Measurements from ENCODE around the gene ARRDC1.
"Not testable (repeated sequence)": the region's sequence is repeated elsewhere in the genome, so short reads cannot be mapped to it uniquely, and the experiment has no call there.

ARRDC1 gene

DNA sequence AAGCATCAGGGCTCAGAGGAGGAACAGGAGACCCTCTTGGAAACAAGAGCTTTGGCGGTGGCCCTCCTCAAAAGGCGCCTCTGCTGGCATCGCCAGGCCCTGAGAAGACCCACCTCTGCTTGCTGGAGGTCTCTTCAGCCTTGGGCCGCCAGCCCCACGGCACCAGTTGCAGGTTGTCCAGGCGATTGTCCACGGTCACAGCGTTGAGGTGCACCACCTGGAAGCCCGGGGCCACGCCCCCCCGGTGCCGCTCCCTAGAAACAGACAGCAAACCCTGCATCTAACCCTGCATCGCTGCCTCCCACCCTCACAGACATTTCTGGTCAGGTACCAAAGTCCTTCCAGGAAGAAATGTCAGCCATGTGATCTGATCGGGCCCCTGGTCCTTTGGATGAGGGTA, 18.6 kb upstream of the ARRDC1 start:
- DNase-seq (ENCODE audit: low read depth): no peak

GRCh38 chr9:137588311-137588710, 17.2 kb upstream of the ARRDC1 start:
- DNase-seq (ENCODE audit: low read depth): no peak

- no peak for DNase-seq (ENCODE audit: low read depth)
Measured at GRCh38 chr9:137588891-137589290, 16.6 kb upstream of the ARRDC1 start.

DNA sequence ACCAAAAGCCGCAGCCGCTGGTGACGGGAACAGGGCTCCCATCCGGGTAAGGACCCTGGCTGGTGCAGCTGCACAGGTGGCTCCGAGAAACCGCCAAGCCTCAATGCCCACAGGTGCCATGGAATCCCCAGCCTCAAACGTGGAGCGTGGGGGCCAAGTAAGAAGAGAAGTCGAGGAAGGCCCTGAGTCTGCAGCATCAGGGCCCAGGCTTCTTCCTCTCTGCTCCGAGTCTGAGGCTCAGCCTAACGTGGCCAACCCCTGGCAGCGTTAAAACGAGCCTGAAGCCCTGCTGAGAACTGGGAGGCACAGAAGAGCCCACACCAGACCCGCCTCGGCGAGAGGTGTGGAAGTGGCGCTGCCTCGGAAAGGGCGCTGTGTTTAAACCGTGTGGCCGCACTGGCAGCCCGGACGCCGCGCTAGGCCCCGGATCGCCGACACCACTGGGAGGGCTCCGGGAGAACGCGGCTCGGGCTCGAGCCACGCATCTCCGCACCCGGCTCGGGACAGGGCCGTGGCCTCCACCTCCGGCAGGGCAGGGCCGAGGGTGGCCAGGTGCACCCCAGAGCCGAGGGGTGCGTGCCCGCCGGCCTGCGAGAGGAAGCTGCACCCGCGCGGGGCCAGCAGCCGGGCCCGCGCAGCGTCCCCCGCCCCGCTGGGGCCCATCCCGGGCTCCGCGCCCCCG, 15.9 kb upstream of the ARRDC1 start:
- no peak for DNase-seq (ENCODE audit: low read depth)

DNA sequence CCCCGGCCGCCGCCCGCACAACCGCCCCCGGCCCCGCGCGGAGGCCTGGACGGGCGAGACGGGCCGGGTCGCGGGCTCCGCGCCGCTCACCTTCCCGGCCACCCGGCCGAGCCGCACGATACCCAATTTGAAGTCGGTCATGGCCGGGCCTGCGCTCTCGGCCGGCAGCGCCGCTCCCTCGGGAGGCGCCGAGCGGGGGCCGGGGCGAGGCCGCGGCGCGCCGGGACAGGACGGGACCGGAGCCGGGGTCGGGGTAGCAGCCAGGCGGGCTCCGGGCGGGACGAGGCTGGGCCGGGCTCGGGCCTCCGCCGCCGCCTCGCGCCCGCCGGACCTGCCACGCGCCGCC, 15.4 kb upstream of the ARRDC1 start:
- no peak for DNase-seq (ENCODE audit: low read depth)

GRCh38 chr9:137590469-137591383, 14.8 kb upstream of the ARRDC1 start, which contains the start of gene ZMYND19:
Gene ZMYND19 (minus strand): TSS chr9:137590512. CDS start chr9:137590263, 249 bp downstream.
- DNase-seq (ENCODE audit: low read depth): peak; percentile 76

DNA sequence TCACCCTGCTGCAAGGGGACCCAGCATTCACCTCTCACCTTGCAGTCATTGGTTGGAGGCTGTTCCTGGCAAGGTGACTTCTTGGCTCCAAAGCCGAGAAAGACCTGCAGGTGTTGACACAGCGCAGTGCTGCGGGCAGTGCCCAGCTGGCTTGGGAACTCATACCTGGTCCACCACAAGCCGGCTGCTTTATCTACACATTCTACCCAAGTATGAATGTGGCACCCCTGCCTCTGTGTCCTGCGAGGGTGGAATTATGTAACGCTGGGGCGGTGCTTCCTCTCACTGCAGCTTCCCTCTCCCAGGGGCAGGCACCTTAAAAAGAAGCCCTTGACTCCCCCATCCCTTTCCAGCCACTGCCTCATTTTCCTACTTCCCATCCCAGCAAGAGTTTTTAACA, 12.7 kb upstream of the ARRDC1 start:
- DNase-seq (ENCODE audit: low read depth): no peak

- DNase-seq (ENCODE audit: low read depth): no peak
Measured at GRCh38 chr9:137593176-137593575, 12.3 kb upstream of the ARRDC1 start.

- not testable (repeated sequence) for DNase-seq (ENCODE audit: low read depth)
Measured at GRCh38 chr9:137596577-137596976, 8.9 kb upstream of the ARRDC1 start.

DNA sequence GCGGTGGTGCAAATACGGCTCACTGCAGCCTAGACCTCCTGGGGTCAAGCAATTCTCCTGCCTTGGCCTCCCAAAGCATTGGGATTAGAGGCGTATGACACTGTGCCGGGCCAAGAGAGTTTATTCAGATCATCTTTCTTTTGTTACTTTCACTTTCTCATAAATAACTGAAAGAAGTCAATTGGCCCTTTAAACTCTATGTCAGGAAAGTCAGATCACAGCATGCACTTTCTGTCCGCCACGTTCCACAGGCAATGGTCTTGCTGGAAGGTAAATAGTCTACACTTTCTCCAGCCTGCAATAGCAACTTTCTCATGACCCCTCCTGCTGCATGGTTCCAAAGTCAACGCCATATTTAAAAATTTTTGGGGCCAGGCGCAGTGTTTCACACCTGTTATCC, 6.5 kb upstream of the ARRDC1 start:
- DNase-seq (ENCODE audit: low read depth): no peak

DNA sequence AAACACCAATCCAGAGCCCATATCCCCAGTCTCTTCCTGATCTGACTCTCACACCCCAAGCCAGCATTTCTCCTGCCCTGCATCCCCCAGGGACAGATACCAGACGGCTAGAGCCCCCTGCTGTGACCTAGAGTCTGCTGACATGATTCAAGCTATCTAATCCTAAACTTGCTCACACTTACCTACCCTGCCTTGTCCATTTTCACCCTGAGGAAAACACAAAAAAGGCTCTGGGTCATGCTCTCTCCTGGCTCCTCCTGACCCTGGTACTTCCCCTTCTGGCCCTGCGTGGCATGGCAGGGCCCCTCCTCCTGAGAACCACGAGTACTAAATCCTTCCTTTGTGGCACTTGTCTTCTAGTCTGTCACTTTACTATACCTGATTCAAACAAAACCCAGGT, 2.8 kb upstream of the ARRDC1 start:
- no peak for DNase-seq (ENCODE audit: low read depth)

DNA sequence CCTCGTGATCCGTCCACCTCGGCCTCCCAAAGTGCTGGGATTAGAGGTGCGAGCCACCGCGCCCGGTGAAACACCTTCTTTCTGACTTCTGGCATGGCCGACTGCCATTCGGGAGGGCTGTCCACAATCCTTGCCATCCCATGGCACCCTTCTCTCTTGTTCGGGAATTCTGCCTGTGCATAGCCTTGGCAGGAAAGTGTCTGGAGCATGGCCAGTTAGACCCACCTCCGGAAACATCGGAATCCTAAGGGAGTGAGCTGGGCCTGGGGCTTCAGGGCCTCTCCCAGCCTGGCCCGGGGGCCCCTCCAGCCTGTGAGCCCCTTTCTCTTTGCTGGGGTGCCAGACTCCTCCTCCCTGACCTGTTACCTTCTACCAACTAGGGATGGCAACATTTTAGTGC, 1.6 kb upstream of the ARRDC1 start:
- DNase-seq (ENCODE audit: low read depth): no peak

GRCh38 chr9:137604345-137605086, 970 bp upstream of the ARRDC1 start:
- DNase-seq (ENCODE audit: low read depth): no peak

GRCh38 chr9:137606005-137606621, 627 bp downstream of the ARRDC1 start:
- DNase-seq (ENCODE audit: low read depth): no peak

GRCh38 chr9:137606734-137607138, 1.2 kb downstream of the ARRDC1 start:
- DNase-seq (ENCODE audit: low read depth): no peak

DNA sequence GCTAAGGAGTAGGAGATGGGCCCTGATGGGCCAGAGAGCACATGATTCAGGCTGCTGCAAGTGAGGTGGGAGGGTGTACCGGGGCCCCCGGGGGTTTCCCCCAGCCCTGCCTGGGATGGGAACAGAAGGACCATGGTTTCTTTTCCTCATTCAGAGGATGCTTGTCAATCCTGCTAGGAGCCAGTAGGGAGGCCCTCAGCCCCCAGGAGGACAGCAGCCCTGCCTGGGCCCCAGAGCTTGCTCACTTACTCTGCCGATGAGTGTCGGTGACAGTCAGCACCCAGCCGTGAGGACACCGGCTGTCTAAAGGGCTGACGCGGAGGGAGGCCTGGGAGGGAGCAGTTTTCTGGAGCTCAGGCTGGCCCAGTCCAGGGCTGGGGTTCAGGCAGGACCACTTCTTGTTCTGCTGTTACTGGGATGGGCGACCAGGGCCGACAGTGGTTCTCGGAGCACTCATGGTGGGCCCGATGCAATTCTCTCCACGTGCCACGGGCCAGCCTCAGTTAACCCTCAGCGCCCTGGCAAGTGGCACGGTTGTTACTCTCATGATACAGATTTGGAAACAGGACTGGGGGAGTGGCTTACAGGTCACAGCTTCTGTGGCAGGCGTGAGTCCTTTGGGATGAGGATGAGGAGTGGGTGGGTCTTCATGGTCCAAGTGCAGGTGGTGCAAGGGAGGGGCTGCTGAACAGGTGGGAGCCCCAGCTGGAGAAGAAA, 1.8 kb downstream of the ARRDC1 start:
- DNase-seq (ENCODE audit: low read depth): no peak

DNA sequence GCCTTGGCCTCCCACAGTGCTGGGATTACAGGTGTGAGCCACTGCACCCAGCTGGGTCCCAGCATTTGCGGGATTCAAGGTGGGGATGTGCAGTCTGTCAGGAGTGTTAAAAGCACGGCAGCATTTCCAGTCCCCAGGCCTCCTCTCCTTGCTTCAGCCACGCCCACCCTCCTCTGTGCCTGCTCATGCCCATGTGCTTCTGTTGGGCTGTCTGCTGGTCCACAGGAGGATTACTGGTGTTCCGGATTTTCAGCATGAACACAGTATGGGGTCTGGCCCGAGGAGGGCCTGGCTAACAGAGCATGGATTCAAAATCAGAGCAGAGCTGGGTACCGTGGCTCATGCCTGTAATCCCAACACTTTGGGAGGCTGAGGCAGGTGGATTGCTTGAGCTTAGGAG, 5.5 kb downstream of the ARRDC1 start:
- no peak for DNase-seq (ENCODE audit: low read depth)

DNA sequence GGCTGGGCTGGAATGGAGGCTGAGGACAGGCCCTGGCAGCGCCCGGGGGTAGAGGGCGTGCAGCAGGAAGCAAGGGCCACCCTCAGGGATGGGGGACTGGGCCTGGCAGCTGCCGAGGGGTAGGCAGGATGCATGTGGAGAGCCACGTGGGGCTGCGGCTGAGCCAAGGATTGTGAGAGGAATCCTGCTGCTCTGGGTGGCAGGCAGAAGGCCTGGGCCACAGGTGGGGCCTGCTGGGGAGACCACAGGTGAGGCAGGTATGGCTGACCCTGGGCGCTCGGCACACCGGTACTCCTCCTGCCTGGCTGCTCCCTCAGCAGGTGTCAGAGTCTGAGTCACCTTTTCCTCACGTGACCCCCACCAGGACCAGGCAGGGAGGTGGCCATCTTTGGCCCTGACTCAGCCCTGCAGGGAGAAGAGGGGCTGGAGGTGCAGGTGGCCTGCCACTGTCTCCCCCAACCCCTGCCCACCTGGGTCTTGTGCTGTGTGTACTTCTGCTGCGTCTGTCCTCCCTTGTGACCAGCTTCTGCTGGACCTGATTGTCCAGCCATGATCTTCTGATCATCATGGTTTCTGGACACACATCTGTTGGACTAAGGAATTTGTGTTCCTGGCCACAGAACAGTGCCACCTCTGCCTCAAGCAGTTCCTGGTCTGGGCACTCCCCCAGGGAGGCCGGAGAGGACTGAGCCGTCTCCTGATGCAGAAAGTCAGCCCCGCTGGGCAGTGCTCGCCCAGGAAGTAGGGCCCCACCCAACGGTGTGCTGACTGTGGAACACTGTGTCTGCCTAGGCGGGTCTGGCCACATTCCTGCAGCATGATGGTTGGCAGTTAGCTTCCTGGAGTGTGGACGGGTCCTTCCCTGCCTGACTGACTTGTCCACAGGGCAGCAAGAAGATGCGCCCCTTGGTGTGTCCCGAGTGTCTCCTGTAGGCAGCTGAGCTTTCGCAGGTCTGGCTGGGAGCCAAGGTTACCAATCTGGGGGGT, 6.4 kb downstream of the ARRDC1 start:
- DNase-seq (ENCODE audit: low read depth): no peak

DNA sequence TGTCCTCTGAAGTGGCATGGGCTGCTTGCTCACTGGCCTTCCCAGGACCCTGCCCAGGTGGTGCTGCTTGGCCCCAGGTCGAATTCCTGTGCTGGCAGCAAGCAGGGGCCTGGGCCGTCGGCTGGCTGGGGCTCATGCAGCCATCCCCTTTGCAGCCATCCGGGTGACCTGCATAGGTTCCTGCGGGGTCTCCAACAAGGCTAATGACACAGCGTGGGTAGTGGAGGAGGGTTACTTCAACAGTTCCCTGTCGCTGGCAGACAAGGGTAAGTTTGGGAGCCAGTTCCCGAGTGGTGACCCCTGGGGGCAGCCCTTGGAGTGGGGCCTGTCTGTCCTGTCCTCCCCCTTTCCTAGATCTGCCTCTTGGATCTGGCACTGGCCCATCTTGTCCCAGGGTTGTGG, 7.3 kb downstream of the ARRDC1 start:
- no peak for DNase-seq (ENCODE audit: low read depth)

DNA sequence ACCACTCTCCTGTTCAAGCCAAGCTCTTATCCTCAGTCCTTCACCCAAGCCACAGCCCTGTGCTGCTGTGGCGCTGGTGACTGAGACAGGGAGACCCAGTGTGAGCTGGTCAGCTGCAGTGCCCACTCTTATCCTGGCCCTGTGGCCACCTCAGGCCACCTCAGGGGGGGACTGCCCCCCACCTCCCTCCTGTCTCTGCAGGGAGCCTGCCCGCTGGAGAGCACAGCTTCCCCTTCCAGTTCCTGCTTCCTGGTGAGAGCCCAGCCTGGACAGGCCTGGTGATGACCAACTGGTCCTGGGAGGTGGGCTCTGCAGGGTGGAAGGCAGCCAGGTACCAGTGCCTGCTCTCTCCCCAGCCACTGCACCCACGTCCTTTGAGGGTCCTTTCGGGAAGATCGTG, 7.8 kb downstream of the ARRDC1 start:
- DNase-seq (ENCODE audit: low read depth): no peak
